Stomach smooth muscle (tissue), 2 donors: ENCODE measurements around the gene HCN4.

Experiments used
- H3K27ac ChIP-seq: one replicate; pipeline ENCODE4 v1.7.0; 2013; ENCODE audit warnings: mild to moderate bottlenecking, low read length, inconsistent platforms
- H3K27me3 ChIP-seq, 2 donors: one replicate each; pipeline ENCODE4 v1.7.0; 2013; ENCODE audit warnings: low read length in 2 of 2; ENCODE audit not compliant: insufficient read depth in 2 of 2, control insufficient read depth in 1 of 2
- H3K36me3 ChIP-seq, 2 donors: one replicate each; pipeline ENCODE4 v1.7.0; 2013; ENCODE audit warnings: low read length in 2 of 2; ENCODE audit not compliant: control insufficient read depth in 2 of 2, insufficient read depth in 2 of 2
- H3K4me1 ChIP-seq: one replicate; pipeline ENCODE4 v1.7.0; 2013; ENCODE audit warnings: low read length; ENCODE audit not compliant: control insufficient read depth, insufficient read depth
- H3K4me3 ChIP-seq, 2 donors: one replicate each; pipeline ENCODE4 v1.7.0; 2013; ENCODE audit warnings: low read length in 2 of 2
- H3K9ac ChIP-seq, 2 donors: one replicate each; pipeline ENCODE4 v1.7.0; 2013; ENCODE audit warnings: low read length in 2 of 2, mild to moderate bottlenecking in 1 of 2
- H3K9me3 ChIP-seq, 2 donors: one replicate each; pipeline ENCODE4 v1.7.0; 2013; ENCODE audit warnings: low read length in 2 of 2; ENCODE audit not compliant: control insufficient read depth in 2 of 2
- donor health status: healthy.
- donor health status: Pancreatic carcinoma.

HCN4 gene

DNA sequence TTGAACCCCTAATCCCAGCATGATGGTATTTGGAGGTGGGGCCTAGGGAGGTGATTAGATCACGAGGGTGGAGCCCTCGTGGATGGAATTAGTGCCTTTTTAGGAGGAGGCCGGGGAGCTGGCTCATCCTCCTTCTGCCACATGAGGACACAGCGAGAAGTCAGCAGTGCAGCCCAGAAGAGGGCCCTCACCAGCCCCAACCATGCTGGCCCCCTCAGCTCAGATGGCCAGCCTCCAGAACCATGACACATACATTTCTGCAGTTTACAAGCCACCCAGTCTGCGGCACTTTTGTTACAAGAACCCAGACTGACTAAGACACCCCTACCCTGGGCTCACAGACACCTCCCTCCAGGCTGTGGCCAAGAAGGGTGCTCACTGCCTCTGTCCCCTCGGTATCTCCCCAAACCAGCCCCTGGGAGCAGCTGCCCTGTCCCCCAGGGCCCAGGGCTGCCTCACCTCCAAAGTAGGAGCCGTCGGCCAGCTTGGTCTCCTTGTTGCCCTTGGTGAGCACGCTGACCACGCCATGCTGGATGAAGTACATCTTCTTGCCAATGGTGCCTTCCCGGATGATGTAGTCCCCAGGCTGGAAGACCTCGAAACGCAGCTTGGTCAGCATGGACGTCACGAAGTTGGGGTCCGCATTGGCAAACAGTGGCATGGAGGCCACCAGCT, 44.1 kb downstream of the HCN4 start:
- Histone ChIP-seq H3K27me3 (peaks cover 5 to 7% of the 10 kb centered on the region in 2 donors), H3K9me3 (no peaks in the 10 kb centered on the region), H3K4me3 (no peak overlapping the region), H3K4me1 (no peaks in the 10 kb centered on the region), H3K27ac (no peak overlapping the region), H3K36me3 (no peaks in the 10 kb centered on the region), H3K9ac (no peak overlapping the region)

DNA sequence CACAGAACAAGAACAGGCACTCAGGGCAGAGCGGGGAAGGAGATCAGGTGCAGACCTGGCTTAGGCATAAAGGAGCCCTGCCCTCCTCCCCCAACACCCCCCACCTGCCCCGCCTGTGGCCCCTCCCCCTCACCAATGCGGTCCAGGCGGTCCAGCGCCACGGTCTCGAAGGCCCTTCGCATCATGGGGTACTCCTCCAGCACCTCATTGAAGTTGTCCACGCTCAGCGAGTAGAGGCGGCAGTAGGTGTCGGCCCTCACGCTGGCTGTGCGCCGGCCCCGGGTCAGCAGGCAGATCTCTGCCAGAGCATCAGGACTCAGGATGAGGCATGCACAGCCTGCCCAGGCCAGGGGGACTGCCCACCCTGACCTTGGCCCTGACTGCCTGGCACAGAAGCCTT, 44.8 kb downstream of the HCN4 start:
- H3K36me3 ChIP-seq, result no peaks in the 10 kb centered on the region

DNA sequence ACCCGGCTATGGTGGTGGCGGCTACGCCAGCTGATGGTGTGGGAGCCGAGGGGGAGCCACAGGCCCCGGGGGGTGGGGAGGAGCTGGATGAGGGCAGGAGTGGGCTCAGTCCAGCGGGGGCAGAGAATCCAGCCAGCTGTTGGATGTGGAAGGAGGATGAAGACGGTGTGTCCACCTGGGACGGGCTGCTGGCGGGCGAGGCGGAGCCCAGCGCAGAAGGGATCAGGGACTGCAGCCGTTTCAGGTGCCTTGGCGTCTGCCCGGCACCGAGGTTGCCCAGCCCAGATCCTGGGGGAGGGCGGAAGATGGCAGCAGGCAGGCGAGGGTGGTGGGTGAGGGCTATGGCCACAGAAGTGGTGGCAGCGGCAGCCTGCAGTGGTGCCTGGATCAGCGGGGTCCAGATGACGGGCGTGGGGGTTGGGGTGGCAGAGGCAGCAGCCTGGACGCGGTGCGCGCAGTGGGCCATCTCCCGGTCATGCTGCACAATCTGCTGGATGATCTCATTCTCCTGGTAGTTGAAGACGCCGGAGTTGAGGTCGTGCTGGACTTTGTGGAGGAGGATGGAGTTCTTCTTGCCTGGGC, 45.3 kb downstream of the HCN4 start:
- no peaks in the 10 kb centered on the region for H3K36me3 ChIP-seq
- H3K27ac ChIP-seq, result no peak overlapping the region
- no peak overlapping the region for H3K4me3 ChIP-seq
- no peaks in the 10 kb centered on the region for H3K4me1 ChIP-seq
- H3K9me3 ChIP-seq, result no peaks in the 10 kb centered on the region
- peaks cover 10 to 11% of the 10 kb centered on the region in 2 donors for H3K27me3 ChIP-seq
- H3K9ac ChIP-seq, result no peak overlapping the region

More for the DNA sequence above, 44.8 kb downstream of the HCN4 start:
- H3K27me3 ChIP-seq, result peaks cover 5 to 11% of the 10 kb centered on the region in 2 donors
- H3K4me1 ChIP-seq, result no peaks in the 10 kb centered on the region
- no peak overlapping the region for H3K27ac ChIP-seq
- H3K9me3 ChIP-seq, result no peaks in the 10 kb centered on the region
- no peak overlapping the region for H3K4me3 ChIP-seq
- no peak overlapping the region for H3K9ac ChIP-seq

DNA sequence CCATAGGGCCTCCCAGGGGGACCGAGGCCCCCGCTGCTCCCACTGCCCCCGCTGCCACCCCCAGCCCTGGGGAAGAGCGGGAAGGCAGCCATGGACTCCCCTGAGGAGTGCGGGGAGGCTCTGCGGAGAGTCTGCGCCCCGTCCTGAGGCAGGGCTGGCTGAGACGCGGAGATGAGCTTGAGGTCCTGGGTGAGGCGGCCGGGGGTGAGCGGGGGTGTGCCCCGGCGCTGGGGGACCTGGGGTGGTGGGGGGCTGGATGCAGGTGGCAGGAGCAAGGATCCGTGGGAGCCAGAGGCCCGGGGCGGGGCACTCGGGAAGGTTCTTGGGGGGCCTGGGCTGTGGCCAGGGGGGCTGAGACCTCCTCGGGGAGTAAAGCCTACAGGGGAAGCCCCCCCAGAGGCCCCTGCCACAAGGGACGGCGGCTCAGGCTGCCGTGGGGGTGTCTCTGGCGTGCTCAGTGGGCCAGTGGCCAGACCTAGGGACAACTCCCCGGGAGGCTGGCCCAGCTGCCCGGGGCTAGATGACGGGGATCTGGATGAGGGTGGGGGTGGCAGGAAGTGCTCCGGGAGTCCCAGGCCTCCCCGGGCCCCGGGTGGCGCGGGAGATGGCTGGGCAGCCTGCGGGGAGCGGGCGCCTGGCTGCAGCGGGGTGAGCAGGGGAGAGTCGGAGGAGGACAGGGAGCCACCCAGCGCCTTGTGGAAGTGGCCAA, 45.9 kb downstream of the HCN4 start:
- Histone ChIP-seq H3K36me3 (no peaks in the 10 kb centered on the region), H3K4me3 (no peak overlapping the region), H3K9ac (no peak overlapping the region), H3K4me1 (no peaks in the 10 kb centered on the region), H3K27ac (no peak overlapping the region), H3K27me3 (peaks cover 11% of the 10 kb centered on the region in 2 donors), H3K9me3 (no peaks in the 10 kb centered on the region)

DNA sequence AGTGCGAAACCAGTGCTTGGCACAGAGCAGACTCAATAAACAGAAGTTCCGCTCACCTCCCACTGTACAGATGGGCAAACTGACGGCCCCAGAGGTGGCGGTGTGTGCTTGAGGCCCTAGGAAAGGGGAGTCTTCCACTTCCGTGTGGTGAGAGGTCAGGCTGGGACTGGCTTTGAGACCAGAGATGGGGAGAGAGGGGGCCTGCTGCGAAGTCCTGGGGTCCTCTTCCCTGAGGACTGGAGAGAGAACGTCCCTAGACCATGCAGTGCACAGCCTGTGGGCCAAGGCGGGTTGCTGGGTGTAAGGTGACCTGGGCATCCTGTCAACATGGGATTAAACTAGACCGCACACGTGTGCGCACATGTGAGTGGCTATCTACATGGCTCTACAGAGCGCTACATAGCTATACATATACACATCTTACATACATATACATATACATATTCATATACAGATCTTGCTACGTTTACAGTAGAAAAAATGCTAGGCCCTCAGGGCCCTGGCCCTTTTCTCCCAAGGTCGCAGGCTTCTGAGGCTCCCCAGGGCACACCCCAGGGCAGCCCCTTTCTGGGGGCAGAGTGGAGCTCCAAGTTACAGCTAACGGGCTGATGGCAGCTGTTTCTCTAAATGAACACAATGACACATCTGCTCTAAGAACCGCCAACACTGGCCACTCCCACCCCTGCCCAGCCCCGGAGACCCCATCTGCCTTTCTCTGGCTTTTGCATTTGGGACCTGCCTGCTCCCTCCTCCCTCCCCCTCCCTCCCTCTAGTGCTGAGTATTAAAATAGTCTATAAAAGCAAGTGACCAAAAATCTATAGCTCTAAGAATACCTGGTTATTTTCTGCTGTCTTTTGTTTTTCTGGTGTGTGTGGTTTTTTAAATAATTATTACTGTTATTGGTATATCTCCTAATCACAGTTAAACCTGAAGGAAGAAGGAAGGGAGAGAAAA, 47.0 kb downstream of the HCN4 start:
- H3K9ac ChIP-seq, result no peak overlapping the region
- H3K36me3 ChIP-seq, result no peaks in the 10 kb centered on the region
- peaks cover 11% of the 10 kb centered on the region in 2 donors for H3K27me3 ChIP-seq
- H3K4me3 ChIP-seq, result no peak overlapping the region
- no peaks in the 10 kb centered on the region for H3K9me3 ChIP-seq
- no peak overlapping the region for H3K27ac ChIP-seq
- no peaks in the 10 kb centered on the region for H3K4me1 ChIP-seq

DNA sequence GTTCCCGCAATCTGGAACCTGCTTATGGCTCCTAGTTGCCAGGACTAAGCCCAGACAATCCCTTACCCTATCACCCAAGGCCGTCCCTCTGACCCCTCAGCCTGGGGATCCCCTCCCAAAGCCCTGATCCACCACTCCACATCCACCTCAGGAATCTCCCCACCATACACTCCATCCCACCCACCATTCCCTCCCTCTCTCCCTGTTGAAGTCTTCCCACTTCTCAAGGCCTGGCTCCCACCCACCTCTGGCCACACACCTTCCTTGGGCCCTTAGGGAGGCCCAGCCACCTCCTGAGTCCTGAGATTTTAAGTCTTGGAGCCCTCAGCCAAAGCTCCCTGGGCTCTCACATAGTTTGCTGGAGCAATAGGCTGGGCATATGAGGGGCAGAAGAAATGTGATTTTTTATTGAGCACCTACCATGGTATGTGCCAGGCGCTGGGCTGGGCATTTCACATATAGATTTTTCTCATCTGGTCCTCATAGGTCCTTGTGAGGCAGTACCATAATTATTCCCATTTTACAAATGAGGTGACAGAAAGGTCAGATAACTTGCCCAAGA, 48.1 kb downstream of the HCN4 start:
- Histone ChIP-seq H3K4me1 (no peaks in the 10 kb centered on the region), H3K27ac (no peak overlapping the region), H3K27me3 (peaks cover 11% of the 10 kb centered on the region in 2 donors), H3K9me3 (no peaks in the 10 kb centered on the region), H3K4me3 (no peak overlapping the region), H3K9ac (no peak overlapping the region), H3K36me3 (no peaks in the 10 kb centered on the region)

DNA sequence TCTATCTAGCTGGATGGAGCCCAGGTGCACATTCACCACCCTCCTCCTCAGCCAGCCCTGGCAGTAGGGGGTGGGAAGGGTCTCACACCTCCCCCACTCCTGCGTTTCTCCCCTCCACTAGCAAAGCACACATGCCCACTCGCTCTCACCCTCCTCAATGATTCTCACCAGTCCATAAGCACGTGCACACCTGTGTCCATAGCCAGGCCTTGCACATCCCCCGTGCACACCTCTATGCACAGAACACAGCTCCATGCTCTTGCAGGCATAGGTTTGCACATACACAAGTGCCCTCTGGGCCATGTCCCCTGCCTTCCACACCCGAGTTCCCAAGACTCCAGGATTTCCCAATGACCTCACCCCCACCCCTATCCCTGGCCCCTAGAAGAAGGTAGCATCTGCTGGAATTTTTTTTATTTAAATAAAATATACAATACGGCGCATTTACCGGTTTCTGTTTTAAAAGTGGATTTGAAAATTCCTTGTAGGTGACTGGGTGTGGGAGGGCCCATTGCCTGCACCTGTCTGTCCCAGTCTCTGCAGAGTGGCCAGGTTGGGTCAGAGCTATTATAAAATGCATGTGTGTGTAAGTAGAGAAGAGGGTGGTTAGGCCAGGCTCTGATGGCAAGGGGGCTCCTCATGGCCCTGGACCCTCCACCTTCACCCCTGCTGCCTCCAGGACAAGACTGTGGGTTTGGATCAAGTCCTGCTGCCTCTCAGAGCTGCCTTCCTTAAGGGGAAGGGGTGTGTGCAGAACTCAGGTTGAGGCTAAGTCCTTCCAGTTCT, 49.1 kb downstream of the HCN4 start:
- no peak overlapping the region for H3K4me3 ChIP-seq
- no peak overlapping the region for H3K27ac ChIP-seq
- H3K9me3 ChIP-seq, result no peaks in the 10 kb centered on the region
- no peaks in the 10 kb centered on the region for H3K4me1 ChIP-seq
- no peaks in the 10 kb centered on the region for H3K36me3 ChIP-seq
- H3K27me3 ChIP-seq, result peaks cover 10 to 11% of the 10 kb centered on the region in 2 donors
- H3K9ac ChIP-seq, result no peak overlapping the region

DNA sequence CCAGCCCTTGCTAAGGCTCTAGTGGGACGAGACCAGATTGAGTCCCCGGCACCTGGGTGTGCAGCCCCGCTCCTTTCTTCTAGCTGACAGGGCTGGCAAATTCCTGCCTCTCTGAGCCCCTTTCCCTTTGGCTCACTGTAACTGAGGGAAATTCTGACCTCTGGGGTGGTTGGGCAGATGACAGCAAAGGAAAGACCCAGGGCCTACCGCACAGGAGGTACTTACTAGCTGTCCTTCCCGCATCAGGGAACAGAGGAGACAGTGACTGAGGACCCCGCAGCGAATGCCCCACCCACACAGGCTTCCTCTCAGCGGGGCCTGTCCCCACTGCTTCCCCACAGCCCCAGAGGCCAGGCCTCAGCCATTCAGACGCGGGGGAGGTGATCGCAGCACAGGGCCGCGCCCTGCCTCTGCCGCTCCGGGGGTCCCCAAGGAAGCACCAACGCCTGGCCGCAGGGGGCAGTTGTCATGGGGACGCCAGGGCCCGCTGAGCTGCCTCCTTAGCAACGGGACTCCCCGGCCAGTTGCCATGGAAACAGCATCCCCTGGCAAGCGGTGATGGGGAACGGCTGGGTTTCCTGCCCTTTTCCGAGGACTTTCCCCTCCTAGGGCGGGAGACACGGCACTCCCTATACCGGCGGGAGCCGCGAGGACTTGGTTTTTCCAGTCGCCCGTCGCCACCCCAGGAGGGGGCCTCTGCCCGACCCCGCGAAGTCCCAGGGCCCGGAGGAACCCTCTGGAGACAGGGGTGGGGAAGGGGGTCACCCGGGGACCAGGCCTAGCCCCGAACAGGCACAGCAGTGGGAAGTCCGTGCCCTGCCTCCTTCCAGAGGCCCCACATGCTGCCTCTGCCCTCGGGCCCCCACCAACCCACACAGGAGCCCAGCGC, 50.1 kb downstream of the HCN4 start:
- H3K4me1 ChIP-seq, result no peaks in the 10 kb centered on the region
- H3K27me3 ChIP-seq, result peaks cover 8 to 11% of the 10 kb centered on the region in 2 donors
- H3K36me3 ChIP-seq, result no peaks in the 10 kb centered on the region
- H3K4me3 ChIP-seq, result no peak overlapping the region
- no peak overlapping the region for H3K9ac ChIP-seq
- no peaks in the 10 kb centered on the region for H3K9me3 ChIP-seq
- no peak overlapping the region for H3K27ac ChIP-seq
